HepG2 (cell line): ENCODE data around the gene GUK1. TPM values are rescaled to one million over a fixed set of nuclear protein-coding genes. Genes with fewer than 3 reads are reported as not detected.

ENCODE experiments used
- ASH2L ChIP-seq: fragments of 300-600, 200-600 bp; sonication (generic); IDR thresholded peaks from 2 replicates; pipeline ENCODE4 v1.7.0; 2017; ENCODE audit warnings: low read depth, mild to moderate bottlenecking, moderate library complexity, mixed read lengths, low read length; ENCODE audit not compliant: insufficient read length
- ELF1 ChIP-seq: sonication (generic); formaldehyde crosslinking; IDR thresholded peaks from 2 replicates; pipeline ENCODE4 v1.4.0; 2020; ENCODE audit warnings: missing genetic modification reagents
- EP300 ChIP-seq, 3 experiments: sonication (generic) in 1 of 3; formaldehyde crosslinking in 1 of 3; IDR thresholded peaks; 2 replicates each; pipeline versions ENCODE4 v1.5.1 to v1.6.1; 2011 to 2020; ENCODE audit warnings: low read depth in 2 of 3, low read length in 2 of 3, borderline replicate concordance in 1 of 3, improper control_type of control experiment in 1 of 3, mild to moderate bottlenecking in 1 of 3, missing genetic modification reagents in 1 of 3, moderate library complexity in 1 of 3
- ZNF101 ChIP-seq: sonication (generic); formaldehyde crosslinking; IDR thresholded peaks from 2 replicates; pipeline ENCODE4 v1.4.0; 2020; ENCODE audit warnings: mild to moderate bottlenecking, low read depth, missing genetic modification reagents, borderline replicate concordance
- ZNF232 ChIP-seq: sonication (generic); formaldehyde crosslinking; IDR thresholded peaks from 2 replicates; pipeline ENCODE4 v1.4.0; 2020; ENCODE audit warnings: missing genetic modification reagents, borderline replicate concordance
- ZNF251 ChIP-seq: sonication (generic); formaldehyde crosslinking; IDR thresholded peaks from 2 replicates; pipeline ENCODE4 v1.9.0; 2021; ENCODE audit warnings: mild to moderate bottlenecking, missing genetic modification reagents
- ZSCAN9 ChIP-seq: IDR thresholded peaks from 2 replicates; pipeline ENCODE4 v1.6.1; 2016; ENCODE audit warnings: borderline replicate concordance
- polyA plus RNA-seq, 8 experiments: library from polyadenylated mRNA; depleted of rRNA in 3 of 8; stranded (reverse) in 7 of 8; unstranded in 1 of 8; fragments of >200 nt; fragmentation: Illumina TruSeq in 4 of 8; extraction: Trizol in 4 of 8; gene quantifications; 2 replicates each; pipeline versions ENCODE4 v1.2.1 to v1.2.3, GENCODE V29; 2011 to 2016; ENCODE audit warnings: low read depth in 4 of 8, missing spikeins in 1 of 8, mixed read lengths in 1 of 8; ENCODE audit not compliant: insufficient read depth in 1 of 8
- total RNA-seq, 5 experiments: library from RNA; depleted of rRNA; stranded (reverse); fragments of >200 nt; fragmentation: Illumina TruSeq; extraction: Trizol; gene quantifications; 2 replicates each; pipeline ENCODE4 v1.2.3, GENCODE V29; 2016; ENCODE audit warnings: low read depth in 1 of 5
- TF ChIP-seq, protein P1 (sequence below): sonication (generic); formaldehyde crosslinking; IDR thresholded peaks from 2 replicates; pipeline ENCODE4 v1.5.0; 2020; ENCODE audit warnings: missing genetic modification reagents
- TF ChIP-seq, protein P2 (sequence below): sonication (generic); formaldehyde crosslinking; IDR thresholded peaks from 2 replicates; pipeline ENCODE4 v1.5.0; 2020; ENCODE audit warnings: mild to moderate bottlenecking, missing genetic modification reagents
- TF ChIP-seq, protein P3 (sequence below), 2 experiments: sonication (generic) in 1 of 2; formaldehyde crosslinking in 1 of 2; IDR thresholded peaks; 2 replicates each; pipeline versions ENCODE4 v1.5.1 to v1.6.1; 2011 to 2020; ENCODE audit warnings: borderline replicate concordance in 1 of 2, low read depth in 1 of 2, low read length in 1 of 2, mild to moderate bottlenecking in 1 of 2, missing genetic modification reagents in 1 of 2, moderate library complexity in 1 of 2

The GUK1 gene
- total and polyA plus RNA-seq, 2 of the 13 experiments (the other 11 are each of a cell fraction or from before 2014, with no cell fraction given) = 116 to 154 TPM

DNA sequence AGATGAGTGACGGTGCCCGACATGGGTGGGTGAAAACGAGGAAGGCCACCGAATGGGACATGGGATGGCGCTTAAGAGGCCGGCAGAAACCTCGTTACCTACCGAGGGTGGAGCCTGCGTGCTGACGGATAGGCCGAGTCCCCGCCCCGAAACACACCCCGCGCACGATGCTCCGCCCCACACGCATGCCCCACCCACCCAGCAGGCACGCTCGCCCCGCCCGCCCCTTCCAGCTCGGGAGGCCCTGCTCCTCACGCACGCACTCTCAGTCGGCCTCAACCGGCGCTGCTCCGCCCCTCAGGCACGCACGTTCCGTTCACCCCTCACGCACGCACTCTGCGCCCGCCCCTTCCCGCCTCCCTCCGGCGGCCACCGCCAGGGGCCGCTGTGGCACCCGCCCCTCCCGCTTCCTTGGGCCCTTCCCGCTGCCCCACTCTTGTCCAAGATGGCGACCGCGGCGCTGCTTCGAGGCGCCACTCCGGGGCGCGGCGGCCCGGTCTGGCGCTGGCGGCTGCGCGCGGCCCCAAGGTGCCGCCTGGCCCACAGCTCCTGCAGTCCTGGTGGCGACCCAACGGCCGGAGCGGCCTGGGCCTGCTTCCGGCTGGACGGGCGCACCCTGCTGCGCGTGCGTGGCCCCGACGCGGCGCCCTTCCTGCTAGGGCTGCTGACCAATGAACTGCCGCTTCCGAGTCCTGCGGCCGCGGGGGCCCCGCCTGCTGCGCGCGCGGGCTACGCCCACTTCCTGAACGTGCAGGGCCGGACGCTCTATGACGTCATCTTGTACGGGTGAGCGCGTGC lies 25.5 kb downstream of the GUK1 start, which contains the start of gene IBA57 (continued):
- TF ChIP-seq ZNF232 = no peak
- TF ChIP-seq, protein P1, sequence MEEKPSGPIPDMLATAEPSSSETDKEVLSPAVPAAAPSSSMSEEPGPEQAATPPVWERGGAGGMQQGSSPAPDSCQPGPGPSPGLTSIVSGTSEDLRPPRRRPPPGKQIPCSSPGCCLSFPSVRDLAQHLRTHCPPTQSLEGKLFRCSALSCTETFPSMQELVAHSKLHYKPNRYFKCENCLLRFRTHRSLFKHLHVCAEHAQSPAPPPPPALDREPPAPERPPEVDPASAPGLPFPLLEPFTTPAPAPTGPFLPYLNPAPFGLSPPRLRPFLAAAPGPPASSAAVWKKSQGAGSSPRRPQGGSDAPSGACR (CRISPR knock-in tag) = no peak
- TF ChIP-seq ZNF251 (CRISPR knock-in tag) = no peak
- no peak for TF ChIP-seq EP300 (IDR thresholded peaks at IDR 0.05; ENCODE audit: low read depth in 2 of 2, low read length in 2 of 2)
- no peak for TF ChIP-seq EP300 (CRISPR knock-in tag; IDR thresholded peaks at IDR 0.05; ENCODE audit: borderline replicate concordance)
- peak; percentile 11; the same call in 1 of the 2 replicates for TF ChIP-seq ZSCAN9 (CRISPR knock-in tag)
- TF ChIP-seq, protein P2, sequence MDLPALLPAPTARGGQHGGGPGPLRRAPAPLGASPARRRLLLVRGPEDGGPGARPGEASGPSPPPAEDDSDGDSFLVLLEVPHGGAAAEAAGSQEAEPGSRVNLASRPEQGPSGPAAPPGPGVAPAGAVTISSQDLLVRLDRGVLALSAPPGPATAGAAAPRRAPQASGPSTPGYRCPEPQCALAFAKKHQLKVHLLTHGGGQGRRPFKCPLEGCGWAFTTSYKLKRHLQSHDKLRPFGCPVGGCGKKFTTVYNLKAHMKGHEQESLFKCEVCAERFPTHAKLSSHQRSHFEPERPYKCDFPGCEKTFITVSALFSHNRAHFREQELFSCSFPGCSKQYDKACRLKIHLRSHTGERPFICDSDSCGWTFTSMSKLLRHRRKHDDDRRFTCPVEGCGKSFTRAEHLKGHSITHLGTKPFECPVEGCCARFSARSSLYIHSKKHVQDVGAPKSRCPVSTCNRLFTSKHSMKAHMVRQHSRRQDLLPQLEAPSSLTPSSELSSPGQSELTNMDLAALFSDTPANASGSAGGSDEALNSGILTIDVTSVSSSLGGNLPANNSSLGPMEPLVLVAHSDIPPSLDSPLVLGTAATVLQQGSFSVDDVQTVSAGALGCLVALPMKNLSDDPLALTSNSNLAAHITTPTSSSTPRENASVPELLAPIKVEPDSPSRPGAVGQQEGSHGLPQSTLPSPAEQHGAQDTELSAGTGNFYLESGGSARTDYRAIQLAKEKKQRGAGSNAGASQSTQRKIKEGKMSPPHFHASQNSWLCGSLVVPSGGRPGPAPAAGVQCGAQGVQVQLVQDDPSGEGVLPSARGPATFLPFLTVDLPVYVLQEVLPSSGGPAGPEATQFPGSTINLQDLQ (CRISPR knock-in tag) = peak; percentile 84; the same call in 1 of the 2 replicates
- TF ChIP-seq ELF1 (CRISPR knock-in tag) = peak; percentile 92
- TF ChIP-seq, protein P3, sequence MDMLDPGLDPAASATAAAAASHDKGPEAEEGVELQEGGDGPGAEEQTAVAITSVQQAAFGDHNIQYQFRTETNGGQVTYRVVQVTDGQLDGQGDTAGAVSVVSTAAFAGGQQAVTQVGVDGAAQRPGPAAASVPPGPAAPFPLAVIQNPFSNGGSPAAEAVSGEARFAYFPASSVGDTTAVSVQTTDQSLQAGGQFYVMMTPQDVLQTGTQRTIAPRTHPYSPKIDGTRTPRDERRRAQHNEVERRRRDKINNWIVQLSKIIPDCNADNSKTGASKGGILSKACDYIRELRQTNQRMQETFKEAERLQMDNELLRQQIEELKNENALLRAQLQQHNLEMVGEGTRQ (IDR thresholded peaks at IDR 0.05; ENCODE audit: low read depth, low read length) = no peak
- TF ChIP-seq, protein P3 (CRISPR knock-in tag; IDR thresholded peaks at IDR 0.05; ENCODE audit: borderline replicate concordance) = no peak
- TF ChIP-seq ZNF101 (CRISPR knock-in tag) = no peak
- peak; percentile 85 for TF ChIP-seq ASH2L
